OCI-LY3 (cell line): ENCODE data around the gene MRC2.

ENCODE experiments used
- EZH2phosphoT487 ChIP-seq: fragments of 200-600 bp; shearing (Covaris generic); IDR thresholded peaks from 2 replicates; pipeline ENCODE4 v1.6.1; 2018; ENCODE audit warnings: antibody characterized with exemption, mixed run types, low read depth
- TF ChIP-seq, protein P1 (sequence below): fragments of 200-600, 300-600 bp; sonication (generic); IDR thresholded peaks from 2 replicates; pipeline ENCODE4 v1.5.1; 2014; ENCODE audit warnings: antibody characterized with exemption, low read length, low read depth

DNA sequence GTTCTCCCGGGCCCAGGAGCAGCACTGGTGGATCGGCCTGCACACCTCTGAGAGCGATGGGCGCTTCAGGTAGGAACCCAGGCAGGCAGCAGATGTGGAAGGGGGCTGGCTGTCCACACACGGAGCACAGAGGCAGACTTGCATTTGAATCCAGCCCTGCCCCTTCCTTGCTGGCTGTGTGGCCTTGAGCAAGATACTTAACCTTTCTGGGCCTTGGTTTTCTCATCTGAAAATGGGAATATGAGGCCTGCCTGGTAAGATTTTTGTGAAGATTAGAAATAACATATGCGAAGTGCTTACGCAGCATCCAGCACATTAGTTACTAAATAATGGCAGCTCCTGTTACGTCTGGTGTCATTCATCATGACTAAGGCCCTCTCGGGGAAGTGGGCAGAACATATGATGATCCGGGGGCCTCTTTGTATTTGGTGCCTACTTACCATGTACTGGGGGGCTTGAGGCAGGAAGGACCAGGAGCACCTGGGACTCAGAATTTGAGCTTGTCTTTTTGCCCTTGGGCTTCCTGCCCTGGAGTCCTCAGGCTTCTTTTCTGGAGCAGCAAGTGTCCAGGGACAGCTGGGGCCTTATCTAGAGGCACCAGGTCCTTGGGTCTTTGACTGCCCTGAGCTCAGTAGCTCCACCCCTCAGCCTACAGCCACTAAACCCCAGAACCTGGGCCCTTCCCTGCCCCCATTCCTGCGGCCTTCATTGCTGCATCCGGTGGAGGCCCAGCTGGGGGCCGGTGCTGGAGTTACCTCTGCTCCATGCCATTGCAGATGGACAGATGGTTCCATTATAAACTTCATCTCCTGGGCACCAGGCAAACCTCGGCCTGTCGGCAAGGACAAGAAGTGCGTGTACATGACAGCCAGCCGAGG lies 53.8 kb downstream of the MRC2 start:
- TF ChIP-seq, protein P1, sequence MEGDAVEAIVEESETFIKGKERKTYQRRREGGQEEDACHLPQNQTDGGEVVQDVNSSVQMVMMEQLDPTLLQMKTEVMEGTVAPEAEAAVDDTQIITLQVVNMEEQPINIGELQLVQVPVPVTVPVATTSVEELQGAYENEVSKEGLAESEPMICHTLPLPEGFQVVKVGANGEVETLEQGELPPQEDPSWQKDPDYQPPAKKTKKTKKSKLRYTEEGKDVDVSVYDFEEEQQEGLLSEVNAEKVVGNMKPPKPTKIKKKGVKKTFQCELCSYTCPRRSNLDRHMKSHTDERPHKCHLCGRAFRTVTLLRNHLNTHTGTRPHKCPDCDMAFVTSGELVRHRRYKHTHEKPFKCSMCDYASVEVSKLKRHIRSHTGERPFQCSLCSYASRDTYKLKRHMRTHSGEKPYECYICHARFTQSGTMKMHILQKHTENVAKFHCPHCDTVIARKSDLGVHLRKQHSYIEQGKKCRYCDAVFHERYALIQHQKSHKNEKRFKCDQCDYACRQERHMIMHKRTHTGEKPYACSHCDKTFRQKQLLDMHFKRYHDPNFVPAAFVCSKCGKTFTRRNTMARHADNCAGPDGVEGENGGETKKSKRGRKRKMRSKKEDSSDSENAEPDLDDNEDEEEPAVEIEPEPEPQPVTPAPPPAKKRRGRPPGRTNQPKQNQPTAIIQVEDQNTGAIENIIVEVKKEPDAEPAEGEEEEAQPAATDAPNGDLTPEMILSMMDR = no peak
- TF ChIP-seq EZH2phosphoT487 = no peak
